ENCODE measurements around the gene CDO1. TPM values are rescaled to one million over a fixed set of nuclear protein-coding genes. Genes with fewer than 3 reads are reported as not detected.

Gene CDO1
- total and polyA plus RNA-seq, 9 of the 15 experiments (the other 6 are each of a cell fraction or from before 2014, with no cell fraction given) = 0.16 to 0.22 TPM; not detected in 7

DNA sequence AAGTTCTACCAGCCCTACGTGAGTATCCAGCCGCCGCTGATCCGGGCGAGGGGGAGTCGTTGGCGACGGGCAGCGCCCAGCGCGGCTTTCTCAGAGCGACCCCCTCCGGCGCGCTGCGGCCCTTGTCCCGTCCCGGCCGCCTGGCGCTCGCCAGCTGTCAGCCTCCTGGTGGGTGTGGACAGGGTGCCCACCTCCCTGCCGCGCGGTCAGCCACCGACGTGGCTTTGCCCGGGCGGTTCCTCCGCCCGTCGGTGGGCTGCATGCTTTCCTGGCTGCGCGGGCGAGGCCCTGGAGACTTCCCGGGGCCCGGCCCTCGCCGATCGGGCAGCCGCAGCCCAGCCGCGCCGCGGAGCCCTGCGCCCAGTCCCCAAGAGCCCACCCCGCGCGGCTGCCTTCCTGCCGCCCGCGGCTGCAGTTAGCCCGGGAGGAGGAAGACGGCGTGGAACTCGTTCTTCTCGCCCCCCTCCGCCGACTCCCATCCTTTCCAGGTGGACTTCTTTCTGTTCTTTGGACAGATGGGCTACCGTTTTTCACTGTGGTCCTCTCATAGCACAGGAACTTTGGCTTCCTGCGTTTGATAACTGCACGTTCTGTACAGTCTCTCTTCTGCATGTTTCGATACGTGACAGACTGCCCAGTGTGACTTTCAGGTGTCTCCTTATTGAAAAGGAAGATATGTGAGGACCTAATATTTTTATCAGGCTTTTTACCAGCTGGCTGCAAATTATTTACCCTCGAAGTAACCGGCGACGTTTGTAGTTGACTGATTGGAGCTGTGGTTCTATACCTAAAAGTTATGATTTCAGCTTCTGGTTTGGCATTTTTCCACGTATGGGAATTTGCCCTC, 25.9 kb upstream of the CDO1 start (continued):
- TF ChIP-seq, protein P1, sequence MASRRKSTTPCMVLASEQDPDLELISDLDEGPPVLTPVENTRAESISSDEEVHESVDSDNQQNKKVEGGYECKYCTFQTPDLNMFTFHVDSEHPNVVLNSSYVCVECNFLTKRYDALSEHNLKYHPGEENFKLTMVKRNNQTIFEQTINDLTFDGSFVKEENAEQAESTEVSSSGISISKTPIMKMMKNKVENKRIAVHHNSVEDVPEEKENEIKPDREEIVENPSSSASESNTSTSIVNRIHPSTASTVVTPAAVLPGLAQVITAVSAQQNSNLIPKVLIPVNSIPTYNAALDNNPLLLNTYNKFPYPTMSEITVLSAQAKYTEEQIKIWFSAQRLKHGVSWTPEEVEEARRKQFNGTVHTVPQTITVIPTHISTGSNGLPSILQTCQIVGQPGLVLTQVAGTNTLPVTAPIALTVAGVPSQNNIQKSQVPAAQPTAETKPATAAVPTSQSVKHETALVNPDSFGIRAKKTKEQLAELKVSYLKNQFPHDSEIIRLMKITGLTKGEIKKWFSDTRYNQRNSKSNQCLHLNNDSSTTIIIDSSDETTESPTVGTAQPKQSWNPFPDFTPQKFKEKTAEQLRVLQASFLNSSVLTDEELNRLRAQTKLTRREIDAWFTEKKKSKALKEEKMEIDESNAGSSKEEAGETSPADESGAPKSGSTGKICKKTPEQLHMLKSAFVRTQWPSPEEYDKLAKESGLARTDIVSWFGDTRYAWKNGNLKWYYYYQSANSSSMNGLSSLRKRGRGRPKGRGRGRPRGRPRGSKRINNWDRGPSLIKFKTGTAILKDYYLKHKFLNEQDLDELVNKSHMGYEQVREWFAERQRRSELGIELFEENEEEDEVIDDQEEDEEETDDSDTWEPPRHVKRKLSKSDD (conservative IDR thresholded peaks at IDR 0.05; ENCODE audit: low read length) = no peak
- TF ChIP-seq SMAD2 (IDR thresholded peaks at IDR 0.05; ENCODE audit: low read depth, low read length) (no peak), ZNF197 (CRISPR knock-in tag; IDR thresholded peaks at IDR 0.05; ENCODE audit: low read depth) (no peak), C11orf30 (IDR thresholded peaks at IDR 0.05; ENCODE audit: low read depth) (no peak), FIP1L1 (IDR thresholded peaks at IDR 0.05; ENCODE audit: low read depth, low read length, poor library complexity, severe bottlenecking) (peak; percentile 83), RBM39 (optimal IDR thresholded peaks at IDR 0.05; ENCODE audit: low read depth, low read length) (no peak), ZNF184 (CRISPR knock-in tag; IDR thresholded peaks at IDR 0.05) (no peak; the same call in 1 of the 2 replicates), CBX3 (IDR thresholded peaks at IDR 0.05; ENCODE audit: borderline replicate concordance in 1 of 2, low read length in 2 of 2) (no peak), RBM25 (IDR thresholded peaks at IDR 0.05; ENCODE audit: low read depth, low read length, severe bottlenecking) (no peak), TCF7 (IDR thresholded peaks at IDR 0.05; ENCODE audit: borderline replicate concordance) (no peak), SMAD3 (CRISPR knock-in tag; conservative IDR thresholded peaks at IDR 0.05) (no peak), NCOR1 (IDR thresholded peaks at IDR 0.05) (no peak)
- TF ChIP-seq, protein P2, sequence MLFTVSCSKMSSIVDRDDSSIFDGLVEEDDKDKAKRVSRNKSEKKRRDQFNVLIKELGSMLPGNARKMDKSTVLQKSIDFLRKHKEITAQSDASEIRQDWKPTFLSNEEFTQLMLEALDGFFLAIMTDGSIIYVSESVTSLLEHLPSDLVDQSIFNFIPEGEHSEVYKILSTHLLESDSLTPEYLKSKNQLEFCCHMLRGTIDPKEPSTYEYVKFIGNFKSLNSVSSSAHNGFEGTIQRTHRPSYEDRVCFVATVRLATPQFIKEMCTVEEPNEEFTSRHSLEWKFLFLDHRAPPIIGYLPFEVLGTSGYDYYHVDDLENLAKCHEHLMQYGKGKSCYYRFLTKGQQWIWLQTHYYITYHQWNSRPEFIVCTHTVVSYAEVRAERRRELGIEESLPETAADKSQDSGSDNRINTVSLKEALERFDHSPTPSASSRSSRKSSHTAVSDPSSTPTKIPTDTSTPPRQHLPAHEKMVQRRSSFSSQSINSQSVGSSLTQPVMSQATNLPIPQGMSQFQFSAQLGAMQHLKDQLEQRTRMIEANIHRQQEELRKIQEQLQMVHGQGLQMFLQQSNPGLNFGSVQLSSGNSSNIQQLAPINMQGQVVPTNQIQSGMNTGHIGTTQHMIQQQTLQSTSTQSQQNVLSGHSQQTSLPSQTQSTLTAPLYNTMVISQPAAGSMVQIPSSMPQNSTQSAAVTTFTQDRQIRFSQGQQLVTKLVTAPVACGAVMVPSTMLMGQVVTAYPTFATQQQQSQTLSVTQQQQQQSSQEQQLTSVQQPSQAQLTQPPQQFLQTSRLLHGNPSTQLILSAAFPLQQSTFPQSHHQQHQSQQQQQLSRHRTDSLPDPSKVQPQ (CRISPR knock-in tag; IDR thresholded peaks at IDR 0.05; ENCODE audit: borderline replicate concordance) = no peak
- TF ChIP-seq, protein P3, sequence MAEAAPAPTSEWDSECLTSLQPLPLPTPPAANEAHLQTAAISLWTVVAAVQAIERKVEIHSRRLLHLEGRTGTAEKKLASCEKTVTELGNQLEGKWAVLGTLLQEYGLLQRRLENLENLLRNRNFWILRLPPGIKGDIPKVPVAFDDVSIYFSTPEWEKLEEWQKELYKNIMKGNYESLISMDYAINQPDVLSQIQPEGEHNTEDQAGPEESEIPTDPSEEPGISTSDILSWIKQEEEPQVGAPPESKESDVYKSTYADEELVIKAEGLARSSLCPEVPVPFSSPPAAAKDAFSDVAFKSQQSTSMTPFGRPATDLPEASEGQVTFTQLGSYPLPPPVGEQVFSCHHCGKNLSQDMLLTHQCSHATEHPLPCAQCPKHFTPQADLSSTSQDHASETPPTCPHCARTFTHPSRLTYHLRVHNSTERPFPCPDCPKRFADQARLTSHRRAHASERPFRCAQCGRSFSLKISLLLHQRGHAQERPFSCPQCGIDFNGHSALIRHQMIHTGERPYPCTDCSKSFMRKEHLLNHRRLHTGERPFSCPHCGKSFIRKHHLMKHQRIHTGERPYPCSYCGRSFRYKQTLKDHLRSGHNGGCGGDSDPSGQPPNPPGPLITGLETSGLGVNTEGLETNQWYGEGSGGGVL (CRISPR knock-in tag; IDR thresholded peaks at IDR 0.05) = no peak
- TF ChIP-seq, protein P4, sequence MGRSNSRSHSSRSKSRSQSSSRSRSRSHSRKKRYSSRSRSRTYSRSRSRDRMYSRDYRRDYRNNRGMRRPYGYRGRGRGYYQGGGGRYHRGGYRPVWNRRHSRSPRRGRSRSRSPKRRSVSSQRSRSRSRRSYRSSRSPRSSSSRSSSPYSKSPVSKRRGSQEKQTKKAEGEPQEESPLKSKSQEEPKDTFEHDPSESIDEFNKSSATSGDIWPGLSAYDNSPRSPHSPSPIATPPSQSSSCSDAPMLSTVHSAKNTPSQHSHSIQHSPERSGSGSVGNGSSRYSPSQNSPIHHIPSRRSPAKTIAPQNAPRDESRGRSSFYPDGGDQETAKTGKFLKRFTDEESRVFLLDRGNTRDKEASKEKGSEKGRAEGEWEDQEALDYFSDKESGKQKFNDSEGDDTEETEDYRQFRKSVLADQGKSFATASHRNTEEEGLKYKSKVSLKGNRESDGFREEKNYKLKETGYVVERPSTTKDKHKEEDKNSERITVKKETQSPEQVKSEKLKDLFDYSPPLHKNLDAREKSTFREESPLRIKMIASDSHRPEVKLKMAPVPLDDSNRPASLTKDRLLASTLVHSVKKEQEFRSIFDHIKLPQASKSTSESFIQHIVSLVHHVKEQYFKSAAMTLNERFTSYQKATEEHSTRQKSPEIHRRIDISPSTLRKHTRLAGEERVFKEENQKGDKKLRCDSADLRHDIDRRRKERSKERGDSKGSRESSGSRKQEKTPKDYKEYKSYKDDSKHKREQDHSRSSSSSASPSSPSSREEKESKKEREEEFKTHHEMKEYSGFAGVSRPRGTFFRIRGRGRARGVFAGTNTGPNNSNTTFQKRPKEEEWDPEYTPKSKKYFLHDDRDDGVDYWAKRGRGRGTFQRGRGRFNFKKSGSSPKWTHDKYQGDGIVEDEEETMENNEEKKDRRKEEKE (IDR thresholded peaks at IDR 0.05; ENCODE audit: borderline replicate concordance in 1 of 2, control insufficient read depth in 1 of 2, low read depth in 2 of 2, low read length in 1 of 2) = no peak
